CD14-positive monocyte (primary cell): ENCODE measurements around the gene MDH2. TPM values are rescaled to one million over a fixed set of nuclear protein-coding genes. Genes with fewer than 3 reads are reported as not detected.
"Not testable (repeated sequence)": the region's sequence is repeated elsewhere in the genome, so short reads cannot be mapped to it uniquely, and the experiment has no call there.

Experiments
- DNase-seq, 3 donors: peaks; one replicate each; pipeline ENCODE4 v3.0.0-alpha.2; 2011 to 2022
- H2AFZ ChIP-seq: 2 replicates; pipeline ENCODE4 v1.6.0; 2012; ENCODE audit warnings: mild to moderate bottlenecking, low read depth, low read length, inconsistent platforms; ENCODE audit not compliant: insufficient read depth, poor library complexity, severe bottlenecking
- H3K27ac ChIP-seq, 2 donors: 1 replicate in 1 of 2; 2 replicates in 1 of 2; pipeline ENCODE4 v1.5.1; 2012 to 2013; ENCODE audit warnings: low read length in 2 of 2, control low read depth in 1 of 2, inconsistent platforms in 1 of 2, low read depth in 1 of 2, mild to moderate bottlenecking in 1 of 2
- H3K27me3 ChIP-seq, 2 donors: one replicate each; pipeline versions ENCODE4 v1.6.0 to v1.6.1; 2011 to 2013; ENCODE audit warnings: low read length in 2 of 2; ENCODE audit not compliant: control insufficient read depth in 2 of 2, insufficient read depth in 2 of 2
- H3K36me3 ChIP-seq, 2 donors: replicated peaks in 1 of 2; 1 replicate in 1 of 2; 2 replicates in 1 of 2; pipeline versions ENCODE4 v1.5.1 to v1.6.1; 2012 to 2013; ENCODE audit warnings: low read length in 2 of 2, control low read depth in 1 of 2, inconsistent platforms in 1 of 2, mild to moderate bottlenecking in 1 of 2; ENCODE audit not compliant: insufficient read depth in 2 of 2, control insufficient read depth in 1 of 2
- H3K4me1 ChIP-seq, 2 donors: 1 replicate in 1 of 2; 2 replicates in 1 of 2; pipeline versions ENCODE4 v1.5.1 to v1.6.1; 2012 to 2013; ENCODE audit warnings: low read length in 2 of 2, control low read depth in 1 of 2, inconsistent platforms in 1 of 2, mild to moderate bottlenecking in 1 of 2, moderate library complexity in 1 of 2; ENCODE audit not compliant: insufficient read depth in 2 of 2, control insufficient read depth in 1 of 2
- H3K4me2 ChIP-seq: replicated peaks from 2 replicates; pipeline ENCODE3; 2012; ENCODE audit warnings: low read length, moderate library complexity, mild to moderate bottlenecking; ENCODE audit not compliant: poor library complexity, severe bottlenecking; ENCODE audit errors: extremely low read depth
- H3K4me3 ChIP-seq, 3 experiments: fragments of 200-600 bp in 1 of 3; sonication (generic) in 1 of 3; replicated peaks in 1 of 3; 1 replicate in 2 of 3; 2 replicates in 1 of 3; pipeline ENCODE4 v1.5.1; 2011 to 2013; ENCODE audit warnings: low read length in 3 of 3, mild to moderate bottlenecking in 3 of 3, control low read depth in 2 of 3, low read depth in 2 of 3, inconsistent platforms in 1 of 3, moderate library complexity in 1 of 3
- H3K79me2 ChIP-seq: 2 replicates; pipeline ENCODE4 v1.6.0; 2012; ENCODE audit warnings: mild to moderate bottlenecking, control low read depth, inconsistent platforms, low read length, moderate library complexity; ENCODE audit not compliant: insufficient read depth
- H3K9ac ChIP-seq: 2 replicates; pipeline ENCODE4 v1.6.0; 2017; ENCODE audit warnings: low read length, mild to moderate bottlenecking; ENCODE audit not compliant: insufficient read depth, poor library complexity, severe bottlenecking
- H3K9me3 ChIP-seq, 2 donors: replicated peaks in 1 of 2; 1 replicate in 1 of 2; 2 replicates in 1 of 2; pipeline versions ENCODE4 v1.5.1 to v1.6.1; 2012 to 2013; ENCODE audit warnings: low read length in 2 of 2, control low read depth in 1 of 2; ENCODE audit not compliant: control insufficient read depth in 1 of 2, insufficient read depth in 1 of 2
- H4K20me1 ChIP-seq: 2 replicates; pipeline ENCODE4 v1.6.0; 2012; ENCODE audit warnings: mild to moderate bottlenecking, low read length, control low read depth, moderate library complexity; ENCODE audit not compliant: insufficient read depth
- H3K27ac Mint-ChIP-seq, 7 donors: one replicate each; pipeline ENCODE4 v1.8.0; 2020; ENCODE audit warnings: mild to moderate bottlenecking in 7 of 7, mixed read lengths in 7 of 7, moderate library complexity in 6 of 7, inconsistent platforms in 2 of 7
- H3K27me3 Mint-ChIP-seq, 3 donors: one replicate each; pipeline ENCODE4 v1.8.0; 2021 to 2022; ENCODE audit warnings: low read depth in 3 of 3, mild to moderate bottlenecking in 3 of 3, mixed read lengths in 3 of 3, moderate library complexity in 3 of 3, inconsistent platforms in 1 of 3
- H3K36me3 Mint-ChIP-seq, 2 donors: one replicate each; pipeline ENCODE4 v1.8.0; 2020; ENCODE audit warnings: mixed read lengths in 2 of 2, inconsistent platforms in 1 of 2, mild to moderate bottlenecking in 1 of 2
- H3K4me1 Mint-ChIP-seq: one replicate; pipeline ENCODE4 v1.8.0; 2020; ENCODE audit warnings: mild to moderate bottlenecking, mixed read lengths
- H3K4me3 Mint-ChIP-seq, 2 donors: one replicate each; pipeline ENCODE4 v1.8.0; 2020; ENCODE audit warnings: mild to moderate bottlenecking in 2 of 2, mixed read lengths in 2 of 2, moderate library complexity in 1 of 2
- H3K9me3 Mint-ChIP-seq, 7 donors: one replicate each; pipeline ENCODE4 v1.8.0; 2020 to 2022; ENCODE audit warnings: mixed read lengths in 7 of 7, mild to moderate bottlenecking in 6 of 7, moderate library complexity in 6 of 7, inconsistent platforms in 2 of 7
- WGBS: methylation state at CpG from one replicate; pipeline ENCODE4 v1.1.5; 2013; ENCODE audit warnings: missing lambda C conversion rate; ENCODE audit not compliant: insufficient coverage; 5-methylcytosine and 5-hydroxymethylcytosine counted together
- intact Hi-C, 2 donors: fragments of 100-400 bp; cut with micrococcal nuclease; formaldehyde crosslinking; loops; one replicate each; pipeline versions ENCODE4 v1.15.0 to v1.15.1; 2023
- polyA plus RNA-seq, 3 donors: library from polyadenylated mRNA; depleted of rRNA in 1 of 3; unstranded in 2 of 3; stranded (reverse) in 1 of 3; fragments of 300-500 nt in 2 of 3; fragments of >200 nt in 1 of 3; fragmentation: Illumina TruSeq in 2 of 3; gene quantifications; 1 replicate in 2 of 3; 2 replicates in 1 of 3; pipeline ENCODE4 v1.2.3, GENCODE V29; 2012 to 2021
- TF ChIP-seq, protein P1 (sequence below): fragments of 200-600 bp; IDR thresholded peaks from one replicate; pipeline ENCODE4 v1.8.0; 2022; ENCODE audit warnings: antibody characterized with exemption, mild to moderate bottlenecking

The MDH2 gene
- polyA plus RNA-seq, 3 donors, result 75.2 to 162 (median 129) TPM

DNA sequence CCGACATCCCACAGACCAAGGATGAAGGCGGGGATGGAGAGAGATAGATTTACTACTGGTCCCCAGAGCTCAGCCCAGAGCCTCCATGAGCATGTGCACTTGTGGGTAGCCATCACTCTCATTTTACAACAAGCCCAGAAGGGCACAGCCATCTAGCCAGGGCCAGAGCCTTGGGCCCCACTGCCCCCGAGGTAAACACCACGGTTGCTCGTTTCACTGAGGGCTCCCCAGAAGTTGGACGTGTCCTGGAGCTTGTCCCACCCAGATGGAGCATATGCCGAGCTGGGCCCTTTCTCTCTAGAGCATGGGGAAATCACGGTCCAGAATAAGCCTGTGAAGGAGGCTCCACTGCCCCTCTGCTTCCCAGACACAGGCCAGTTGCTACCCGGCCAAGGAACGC is 44.6 kb upstream of the MDH2 start:
- H3K36me3 Mint-ChIP-seq, result peaks cover 54 to 78% of the 10 kb centered on the region in 2 donors
- Histone ChIP-seq H3K4me3 (no peak overlapping the region), H3K4me2 (no peak overlapping the region), H3K4me1 (peaks cover 2 to 3% of the 10 kb centered on the region in 2 donors), H3K9me3 (no peaks in the 10 kb centered on the region), H3K9ac (no peak overlapping the region), H2AFZ (no peak overlapping the region), H3K79me2 (no peaks in the 10 kb centered on the region), H4K20me1 (no peaks in the 10 kb centered on the region), H3K27ac (no peak overlapping the region), H3K27me3 (no peaks in the 10 kb centered on the region), H3K36me3 (peaks cover 24 to 64% of the 10 kb centered on the region in 2 donors)
- DNase-seq, result no peak
- TF ChIP-seq, protein P1, sequence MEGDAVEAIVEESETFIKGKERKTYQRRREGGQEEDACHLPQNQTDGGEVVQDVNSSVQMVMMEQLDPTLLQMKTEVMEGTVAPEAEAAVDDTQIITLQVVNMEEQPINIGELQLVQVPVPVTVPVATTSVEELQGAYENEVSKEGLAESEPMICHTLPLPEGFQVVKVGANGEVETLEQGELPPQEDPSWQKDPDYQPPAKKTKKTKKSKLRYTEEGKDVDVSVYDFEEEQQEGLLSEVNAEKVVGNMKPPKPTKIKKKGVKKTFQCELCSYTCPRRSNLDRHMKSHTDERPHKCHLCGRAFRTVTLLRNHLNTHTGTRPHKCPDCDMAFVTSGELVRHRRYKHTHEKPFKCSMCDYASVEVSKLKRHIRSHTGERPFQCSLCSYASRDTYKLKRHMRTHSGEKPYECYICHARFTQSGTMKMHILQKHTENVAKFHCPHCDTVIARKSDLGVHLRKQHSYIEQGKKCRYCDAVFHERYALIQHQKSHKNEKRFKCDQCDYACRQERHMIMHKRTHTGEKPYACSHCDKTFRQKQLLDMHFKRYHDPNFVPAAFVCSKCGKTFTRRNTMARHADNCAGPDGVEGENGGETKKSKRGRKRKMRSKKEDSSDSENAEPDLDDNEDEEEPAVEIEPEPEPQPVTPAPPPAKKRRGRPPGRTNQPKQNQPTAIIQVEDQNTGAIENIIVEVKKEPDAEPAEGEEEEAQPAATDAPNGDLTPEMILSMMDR, result no peak
- peaks cover 0 to 3% (median 0%) of the 10 kb centered on the region in 7 donors for H3K9me3 Mint-ChIP-seq
- H3K4me1 Mint-ChIP-seq, result peaks cover 8% of the 10 kb centered on the region
- H3K4me3 Mint-ChIP-seq, result no peak overlapping the region
- H3K27ac Mint-ChIP-seq, result no peak overlapping the region
- intact Hi-C loops, result no loop called here
- WGBS, result 97% methylated on average over 8 of the region's 10 CpGs
- H3K27me3 Mint-ChIP-seq, result peaks cover 0 to 3% (median 0%) of the 10 kb centered on the region in 3 donors

DNA sequence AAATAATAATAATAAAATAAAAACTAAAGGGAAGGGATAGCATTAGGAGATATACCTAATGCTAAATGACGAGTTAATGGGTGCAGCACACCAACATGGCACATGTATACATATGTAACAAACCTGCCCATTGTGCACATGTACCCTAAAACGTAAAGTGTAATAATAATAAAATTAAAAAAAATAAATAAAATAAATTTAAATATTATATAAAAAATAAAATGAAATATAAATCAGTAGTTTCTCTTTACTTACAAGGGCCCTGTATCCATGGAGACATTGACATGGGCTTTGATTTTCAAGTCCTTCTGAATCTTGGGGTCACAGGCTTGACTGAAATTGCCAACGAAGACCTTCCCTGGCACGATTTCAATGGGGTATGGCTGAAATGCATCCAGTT is 42.9 kb upstream of the MDH2 start:
- not testable (repeated sequence) for DNase-seq, H2AFZ ChIP-seq, H3K27ac Mint-ChIP-seq, H3K9me3 Mint-ChIP-seq, H3K9me3 ChIP-seq, H3K27ac ChIP-seq, H3K27me3 Mint-ChIP-seq, H3K4me2 ChIP-seq, H3K27me3 ChIP-seq, H3K9ac ChIP-seq, H3K79me2 ChIP-seq, H3K4me3 ChIP-seq, H4K20me1 ChIP-seq, H3K4me3 Mint-ChIP-seq
- 80% methylated on average over 2 of the region's 4 CpGs for WGBS
- intact Hi-C loops, result loop anchor here in 1 of 2 donors (5.0 kb wide), 1 partner anchor 128 kb away; the partner anchor contains the start of gene RHBDD2
- Mint-ChIP-seq H3K4me1 (peaks cover 22% of the 10 kb centered on the region), H3K36me3 (peaks cover 47 to 66% of the 10 kb centered on the region in 2 donors)
- peaks cover 24 to 60% of the 10 kb centered on the region in 2 donors for H3K36me3 ChIP-seq
- H3K4me1 ChIP-seq, result peaks cover 18 to 19% of the 10 kb centered on the region in 2 donors
